CD4-positive, alpha-beta T cell treated with Interleukin-21 for 1 hour (primary cell): ENCODE results near the gene NUP98.
"Not testable (repeated sequence)": the region's sequence is repeated elsewhere in the genome, so short reads cannot be mapped to it uniquely, and the experiment has no call there.

Source experiments
- DNase-seq: peaks from one replicate; pipeline ENCODE4 v3.0.0-alpha.2; 2020

NUP98 gene

GRCh38 chr11:3666023-3666530 lies 131.3 kb downstream of the NUP98 start:
- DNase-seq: no peak

- no peak for DNase-seq
These were observed 131.9 kb downstream of the NUP98 start for GRCh38 chr11:3665336-3666022.

- no peak for DNase-seq
These were observed 133.2 kb downstream of the NUP98 start for GRCh38 chr11:3664032-3664630.

- DNase-seq: no peak
These were observed 134.5 kb downstream of the NUP98 start for GRCh38 chr11:3662856-3663255.

- DNase-seq: no peak
These were observed 136.4 kb downstream of the NUP98 start for GRCh38 chr11:3660960-3661359.

- no peak for DNase-seq
These were observed 137.5 kb downstream of the NUP98 start for GRCh38 chr11:3659595-3660515.

- DNase-seq: no peak
These were observed 139.1 kb downstream of the NUP98 start for GRCh38 chr11:3658252-3658651.

GRCh38 chr11:3657331-3657730 lies 140.0 kb downstream of the NUP98 start:
- DNase-seq: not testable (repeated sequence)

- DNase-seq: no peak
These were observed 141.8 kb downstream of the NUP98 start for GRCh38 chr11:3655547-3655946.

- DNase-seq: not testable (repeated sequence)
These were observed 144.8 kb downstream of the NUP98 start for GRCh38 chr11:3652514-3652913.

GRCh38 chr11:3649374-3649773 lies 148.0 kb downstream of the NUP98 start:
- DNase-seq: not testable (repeated sequence)

GRCh38 chr11:3648843-3649242 lies 148.5 kb downstream of the NUP98 start:
- not testable (repeated sequence) for DNase-seq

- DNase-seq: no peak
These were observed 151.8 kb downstream of the NUP98 start for GRCh38 chr11:3645552-3645951.

- no peak for DNase-seq
These were observed 152.5 kb downstream of the NUP98 start, which contains the start of gene ART1 for GRCh38 chr11:3644817-3645235. Gene ART1 (plus strand): TSS chr11:3645128. CDS start chr11:3659214, 14,086 bp downstream.

- DNase-seq: not testable (repeated sequence)
These were observed 154.2 kb downstream of the NUP98 start for GRCh38 chr11:3643102-3643546.

GRCh38 chr11:3642071-3642951 lies 155.0 kb downstream of the NUP98 start:
- peak; percentile 82 for DNase-seq

- no peak for DNase-seq
These were observed 155.7 kb downstream of the NUP98 start, which contains the start of gene ART5 for GRCh38 chr11:3641701-3642070. Gene ART5 (minus strand): TSS chr11:3641992. CDS start chr11:3641862, 130 bp downstream.

- DNase-seq: no peak
These were observed 156.2 kb downstream of the NUP98 start for GRCh38 chr11:3641191-3641590.

- no peak for DNase-seq
These were observed 157.5 kb downstream of the NUP98 start for GRCh38 chr11:3639841-3640240.

- DNase-seq: no peak
These were observed 158.8 kb downstream of the NUP98 start for GRCh38 chr11:3638513-3638912.

- no peak for DNase-seq
These were observed 160.2 kb downstream of the NUP98 start for GRCh38 chr11:3637201-3637600.
